Inflammatory macrophage (primary cell): ENCODE data around the gene CBLIF.
"Not testable (repeated sequence)": the region's sequence is repeated elsewhere in the genome, so short reads cannot be mapped to it uniquely, and the experiment has no call there.

ENCODE experiments used
- DNase-seq, 2 donors: peaks; one replicate each; pipeline ENCODE4 v3.0.0-alpha.2; 2020 to 2022
- total RNA-seq, 18 experiments: gene quantifications; one replicate each; lab custom pipeline; 2026; ENCODE audit warnings: mixed read lengths in 6 of 18, inconsistent platforms in 2 of 18; lab: John Stamatoyannopoulos, UW

Gene CBLIF
- total RNA-seq, result 0 to 0.13 (median 0) reads per million in 18 experiments

- DNase-seq, result no peak
Measured at GRCh38 chr11:59845399-59845798, at the start of gene CBLIF. Gene CBLIF (minus strand): TSS chr11:59845499. CDS start chr11:59845453, 46 bp downstream.

GRCh38 chr11:59894616-59895015 is 49.3 kb upstream of the CBLIF start:
- DNase-seq, result no peak

DNA sequence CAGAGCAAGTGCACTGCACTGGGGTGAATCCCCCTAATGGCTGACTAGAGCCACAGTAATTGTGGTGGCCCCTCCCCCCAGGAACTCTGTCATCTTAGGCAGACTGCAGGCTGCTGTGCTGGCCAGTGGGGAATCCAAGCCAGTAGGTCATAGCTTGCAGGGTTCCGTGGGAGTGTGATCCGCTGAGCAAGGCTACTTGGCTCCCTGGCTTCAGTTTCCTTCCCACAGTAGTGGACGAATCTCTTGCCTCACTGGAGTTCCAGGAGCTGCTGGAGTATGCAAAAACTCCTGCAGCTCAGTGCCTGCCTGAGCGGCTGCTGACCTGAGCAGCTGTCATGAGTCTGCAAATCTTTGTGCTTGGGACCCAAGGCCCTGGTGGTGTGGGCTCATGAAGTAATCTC is 46.5 kb upstream of the CBLIF start:
- DNase-seq, result peak; percentile 29 to 63

GRCh38 chr11:59887156-59887555 is 41.9 kb upstream of the CBLIF start:
- DNase-seq, result not testable (repeated sequence)

- DNase-seq, result no peak
Measured at GRCh38 chr11:59883597-59883996, 38.3 kb upstream of the CBLIF start.

DNA sequence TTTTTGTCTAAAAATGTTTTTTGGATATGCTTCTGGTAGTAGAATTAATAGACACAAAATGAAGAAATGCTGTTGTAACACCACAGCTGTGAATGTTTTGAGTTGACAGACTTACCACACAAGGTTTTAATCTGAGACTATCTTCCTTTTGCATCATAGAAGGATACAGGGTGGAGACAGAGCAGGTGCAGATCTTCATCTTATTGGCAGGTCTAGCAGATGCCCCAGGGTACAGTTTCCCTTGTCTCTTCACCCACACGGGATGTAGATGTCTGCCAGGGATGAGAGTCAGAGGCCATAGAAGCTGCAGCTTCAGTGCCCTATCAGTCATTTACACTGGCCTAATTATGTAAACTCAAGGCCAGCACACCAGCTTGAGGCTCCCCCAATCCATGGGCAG is 34.3 kb upstream of the CBLIF start:
- no peak for DNase-seq

DNA sequence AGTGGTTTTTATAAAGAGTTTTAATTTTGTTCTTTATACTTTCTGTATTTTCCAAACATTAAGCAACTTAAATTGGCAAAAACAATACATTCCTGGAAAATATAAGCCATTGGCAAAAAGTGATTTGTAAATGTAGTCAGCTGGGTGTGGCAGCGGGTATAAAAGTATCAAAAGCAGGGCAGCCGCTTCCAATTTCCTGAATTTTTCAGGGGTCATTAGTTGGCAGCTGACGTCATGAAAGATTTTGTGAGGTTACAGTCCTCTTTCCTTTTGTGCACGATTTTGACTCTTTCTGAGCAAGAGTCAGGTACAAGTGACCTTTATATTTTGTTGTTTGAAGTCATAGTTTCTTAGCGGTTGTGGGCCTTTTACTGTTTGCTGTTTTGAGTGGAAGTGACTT is 33.3 kb upstream of the CBLIF start, which contains the start of gene OOSP3:
Gene OOSP3 (plus strand): TSS at position 208 of the 400 bp plus-strand sequence. CDS start 27 bp downstream, at position 235.
- no peak for DNase-seq

GRCh38 chr11:59877784-59878183 is 32.5 kb upstream of the CBLIF start:
- no peak for DNase-seq

DNA sequence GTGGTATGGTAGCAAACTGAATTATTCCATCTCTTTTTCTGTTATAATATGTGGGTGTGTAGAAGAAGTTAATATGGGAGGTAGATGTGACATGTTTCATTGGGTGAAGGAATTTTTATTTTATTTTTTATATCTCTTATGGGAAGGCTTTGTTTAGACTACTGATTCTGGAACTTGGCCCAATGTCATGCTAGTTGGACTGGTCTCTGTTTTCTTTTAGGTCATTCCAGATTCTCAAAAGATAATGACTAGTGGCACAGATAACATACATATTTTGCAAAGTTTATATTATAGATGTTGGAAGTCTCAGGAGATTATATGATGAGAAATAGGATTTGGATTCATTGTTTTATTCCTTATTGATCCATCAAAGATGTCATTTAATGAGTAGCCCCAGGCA is 32.0 kb upstream of the CBLIF start:
- DNase-seq, result no peak

- DNase-seq, result no peak
Measured at GRCh38 chr11:59875856-59876519, 30.7 kb upstream of the CBLIF start.

DNA sequence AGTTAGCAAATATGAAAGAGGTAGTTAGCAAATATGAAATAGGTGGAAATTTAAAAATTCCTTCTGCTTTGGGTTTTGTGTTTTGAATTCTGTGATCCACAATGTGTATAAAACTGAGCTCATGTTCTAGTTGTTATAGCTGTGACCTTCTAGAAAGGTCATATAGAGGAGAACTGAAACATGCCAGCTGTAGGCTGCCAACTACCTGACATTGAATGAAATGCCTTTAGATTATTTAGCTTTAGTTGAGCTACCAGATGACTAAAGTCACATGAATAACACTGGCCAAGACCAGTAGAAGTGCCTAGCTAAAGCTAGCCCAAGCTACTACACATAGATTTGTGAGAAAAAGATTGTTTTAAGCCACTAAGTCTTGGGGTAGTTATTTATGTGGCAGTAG is 26.8 kb upstream of the CBLIF start:
- DNase-seq, result no peak

DNA sequence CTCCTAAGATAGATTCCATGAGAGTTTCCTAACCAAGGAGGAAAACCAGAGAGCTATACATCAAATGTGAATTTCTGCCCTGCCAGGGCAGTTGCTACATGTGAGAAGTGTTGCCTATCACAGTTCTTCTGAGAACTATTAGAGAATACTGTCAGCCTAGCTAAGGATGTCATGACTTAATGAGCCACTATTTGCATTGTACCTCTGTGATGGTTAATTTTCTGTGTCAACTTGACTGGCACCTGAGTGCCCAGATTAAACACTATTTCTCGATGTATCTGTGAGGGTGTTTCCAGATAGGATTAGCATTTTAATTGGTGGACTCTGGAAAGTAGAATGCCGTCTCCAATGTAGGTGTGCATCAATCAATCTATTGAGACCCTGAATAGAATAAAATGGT is 22.6 kb upstream of the CBLIF start:
- no peak for DNase-seq

GRCh38 chr11:59866836-59867235 is 21.5 kb upstream of the CBLIF start:
- peak; percentile 17 to 55 for DNase-seq

GRCh38 chr11:59866397-59866796 is 21.1 kb upstream of the CBLIF start, which contains the start of gene TCN1:
Gene TCN1 (minus strand): TSS chr11:59866487. CDS start chr11:59866470, 17 bp downstream.
- DNase-seq, result peak; percentile 77 to 95

DNA sequence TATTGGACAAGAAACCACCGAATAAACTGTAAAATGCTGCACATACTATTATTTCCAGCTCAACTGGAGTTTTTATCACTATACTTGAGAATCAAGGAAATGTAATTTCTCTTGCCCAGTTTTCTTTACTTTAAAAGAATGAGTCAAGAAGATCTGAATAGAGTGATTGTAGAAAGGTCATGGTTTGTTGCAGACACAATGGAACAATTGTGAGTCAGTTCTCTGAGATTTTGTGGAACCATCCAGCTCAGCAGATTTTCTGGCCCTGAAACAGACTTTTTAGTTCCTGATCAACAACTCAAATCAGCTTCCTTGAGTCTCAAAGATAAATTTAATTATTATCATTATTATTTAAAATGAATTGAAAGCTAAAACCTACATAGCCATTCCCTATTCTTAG is 19.7 kb upstream of the CBLIF start:
- DNase-seq, result peak; percentile 8 to 35

DNA sequence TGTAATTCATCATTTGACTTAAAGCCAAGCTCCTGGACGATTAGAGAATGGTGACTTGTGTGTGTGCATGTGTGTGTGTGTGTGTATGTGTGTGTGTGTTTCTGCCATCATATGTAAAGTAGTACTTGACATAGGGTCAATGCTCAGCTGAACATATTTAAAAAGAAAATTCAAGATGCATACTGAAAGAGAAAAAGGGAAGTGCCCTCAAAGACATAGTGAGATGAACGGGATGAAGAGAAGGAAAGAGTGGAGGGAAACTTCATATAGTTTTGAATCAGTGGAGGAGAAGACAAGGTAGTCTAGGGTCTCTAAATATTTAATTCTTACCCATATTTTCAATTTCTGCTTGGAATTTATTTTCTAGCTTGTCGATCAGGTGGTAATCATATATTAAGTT is 17.0 kb upstream of the CBLIF start:
- no peak for DNase-seq

GRCh38 chr11:59859673-59860072 is 14.4 kb upstream of the CBLIF start:
- no peak for DNase-seq

GRCh38 chr11:59857439-59858434 is 12.4 kb upstream of the CBLIF start:
- no peak for DNase-seq

DNA sequence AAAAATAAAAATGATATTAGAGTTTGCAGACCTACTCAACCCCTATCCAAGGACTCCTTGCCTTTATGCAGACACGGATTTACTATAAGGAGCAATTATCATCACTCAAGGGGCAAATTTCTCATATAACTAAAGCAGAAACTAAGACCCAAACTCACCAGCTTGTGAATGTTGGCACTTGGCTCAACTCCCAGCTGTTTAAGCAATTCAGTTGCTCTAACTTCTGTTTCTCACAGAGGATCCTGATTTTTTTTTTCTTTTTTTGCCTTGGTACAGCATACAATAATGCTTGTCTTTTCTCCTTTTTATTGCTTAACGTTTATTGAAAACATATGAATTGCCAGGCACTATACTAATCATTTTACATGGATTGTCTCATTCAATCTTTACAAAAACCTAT is 9.6 kb upstream of the CBLIF start:
- DNase-seq, result peak; percentile 51 to 64

DNA sequence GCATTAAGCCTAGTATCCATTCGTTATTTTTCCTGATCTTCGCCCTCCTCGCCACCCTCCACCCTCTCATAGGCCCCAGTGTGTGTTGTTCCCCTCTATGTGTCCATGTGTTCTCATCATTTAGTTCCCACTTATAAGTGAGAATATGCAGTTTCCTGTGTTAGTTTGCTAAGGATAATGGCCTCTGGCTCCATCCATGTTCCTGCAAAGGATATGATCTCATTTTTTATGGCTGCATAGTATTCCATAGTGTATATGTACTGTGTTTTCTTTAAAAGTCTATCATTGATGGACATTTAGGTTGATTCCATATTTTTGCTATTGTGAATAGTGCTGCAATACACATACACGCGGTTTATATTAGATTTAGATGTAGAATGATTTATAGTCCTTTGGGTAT is 6.1 kb upstream of the CBLIF start:
- DNase-seq, result not testable (repeated sequence)

DNA sequence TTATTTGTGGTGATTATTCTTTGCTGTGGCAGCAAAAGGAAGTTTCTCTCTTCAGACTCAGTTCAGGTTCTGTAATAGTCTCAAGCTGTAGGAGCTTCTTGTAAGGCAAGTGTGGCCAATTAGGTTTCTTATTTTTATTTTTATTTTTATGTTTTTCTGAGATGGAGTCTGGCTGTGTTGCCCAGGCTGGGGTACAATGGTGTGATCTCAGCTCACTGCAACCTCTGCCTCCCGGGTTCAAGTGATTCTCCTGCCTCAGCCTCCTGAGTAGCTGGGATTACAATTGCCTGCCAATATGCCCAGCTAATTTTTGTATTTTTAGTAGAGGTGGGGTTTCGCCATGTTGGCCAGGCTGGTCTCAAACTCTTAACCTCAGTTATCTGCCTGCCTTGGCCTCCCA is 4.3 kb upstream of the CBLIF start:
- DNase-seq, result not testable (repeated sequence)

GRCh38 chr11:59849129-59849528 is 3.8 kb upstream of the CBLIF start:
- peak; percentile 81 to 91 for DNase-seq

DNA sequence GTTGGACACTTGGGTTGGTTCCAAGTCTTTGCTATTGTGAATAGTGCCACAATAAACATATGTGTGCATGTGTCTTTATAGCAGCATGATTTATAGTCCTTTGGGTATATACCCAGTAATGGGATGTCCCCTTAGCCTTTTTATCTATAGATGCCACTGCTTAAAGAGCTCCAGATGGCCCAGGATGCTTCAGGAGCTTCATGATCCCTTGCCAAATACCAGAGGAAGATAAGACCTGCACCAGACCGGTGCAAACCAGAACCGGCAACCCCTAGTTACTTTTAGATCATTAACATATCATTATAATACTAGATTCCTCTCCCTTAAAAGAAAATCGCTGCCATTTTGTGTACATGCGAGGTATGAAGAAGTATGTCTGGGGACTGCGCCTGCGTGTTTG is 3.1 kb upstream of the CBLIF start:
- not testable (repeated sequence) for DNase-seq
